C4-2B (cell line): ENCODE data around the gene OR10A2.
"Not testable (repeated sequence)": the region's sequence is repeated elsewhere in the genome, so short reads cannot be mapped to it uniquely, and the experiment has no call there.

Experiments used
- H3K27ac ChIP-seq: fragments of 450-650 bp; 2 replicates; pipeline ENCODE4 v1.5.1; 2017
- CTCF ChIP-seq: fragments of 450-650 bp; conservative IDR thresholded peaks from 2 replicates; pipeline ENCODE4 v1.5.1; 2017; ENCODE audit warnings: mild to moderate bottlenecking
- ZFX ChIP-seq: fragments of 450-650 bp; IDR thresholded peaks from 2 replicates; pipeline ENCODE4 v1.6.1; 2017

OR10A2 gene

GRCh38 chr11:6882751-6883150 lies 19.9 kb downstream of the OR10A2 start:
- H3K27ac ChIP-seq: no peak overlapping the region
- no peak for TF ChIP-seq CTCF
- no peak for TF ChIP-seq ZFX

- not testable (repeated sequence) for H3K27ac ChIP-seq
Measured at GRCh38 chr11:6887711-6888110, 24.9 kb downstream of the OR10A2 start.

- H3K27ac ChIP-seq: no peak overlapping the region
- TF ChIP-seq CTCF (no peak), ZFX (no peak)
Measured at GRCh38 chr11:6888830-6889229, 26.0 kb downstream of the OR10A2 start.

DNA sequence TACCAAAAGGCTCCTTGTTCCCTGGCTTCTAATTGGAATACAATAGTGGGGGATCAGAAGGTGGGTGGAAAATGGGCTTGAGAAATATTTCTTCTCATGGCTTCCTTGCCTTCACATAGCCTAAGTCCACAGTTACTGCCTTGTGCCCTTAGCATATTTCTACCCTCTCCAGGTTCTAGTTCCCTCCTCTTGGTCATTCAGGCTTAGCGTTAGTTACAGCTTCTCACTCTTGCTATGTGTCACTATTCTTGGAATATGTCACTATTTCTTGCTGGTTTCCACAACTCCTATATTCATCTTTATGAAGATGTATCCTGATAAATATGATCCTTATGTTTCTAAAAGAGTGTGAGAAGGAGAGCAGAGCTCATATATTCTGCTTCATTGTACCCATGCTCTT lies 27.0 kb downstream of the OR10A2 start:
- no peak overlapping the region for H3K27ac ChIP-seq
- no peak for TF ChIP-seq ZFX
- no peak for TF ChIP-seq CTCF

DNA sequence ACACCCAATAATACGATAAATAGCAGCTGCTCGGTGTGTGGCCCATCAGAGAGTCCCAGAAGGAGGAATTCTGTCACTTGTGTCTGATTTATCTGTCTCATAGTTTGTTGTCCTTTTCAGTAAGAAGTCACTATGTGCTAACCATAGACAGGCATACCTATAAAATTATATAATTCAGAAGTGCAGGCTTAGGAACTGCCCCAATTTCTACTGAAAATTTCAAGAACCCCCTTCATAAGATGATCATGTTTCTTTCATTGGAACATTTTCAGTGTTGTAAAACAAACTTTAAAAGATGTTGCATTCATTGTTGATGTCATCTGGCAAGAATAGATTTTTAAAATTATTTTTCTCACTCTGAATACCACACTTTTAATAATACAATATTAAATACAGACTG lies 29.5 kb downstream of the OR10A2 start, which contains the start of gene OR2D2:
Gene OR2D2 (minus strand): TSS at position 101 of the 400 bp plus-strand sequence. CDS start 0 bp downstream, at position 101.
- H3K27ac ChIP-seq: no peak within 1 kb of the TSS
- no peak for TF ChIP-seq CTCF
- TF ChIP-seq ZFX: no peak

- TF ChIP-seq CTCF: no peak
- TF ChIP-seq ZFX: no peak
- no peak overlapping the region for H3K27ac ChIP-seq
Measured at GRCh38 chr11:6894097-6894496, 31.2 kb downstream of the OR10A2 start.

GRCh38 chr11:6895010-6895409 lies 32.2 kb downstream of the OR10A2 start:
- no peak for TF ChIP-seq ZFX
- no peak for TF ChIP-seq CTCF
- H3K27ac ChIP-seq: no peak overlapping the region

GRCh38 chr11:6898911-6899310 lies 36.1 kb downstream of the OR10A2 start:
- TF ChIP-seq CTCF: no peak
- no peak for TF ChIP-seq ZFX
- H3K27ac ChIP-seq: no peak overlapping the region
